GM21360 (cell line): ENCODE measurements around the gene KLC1.
"Not testable (repeated sequence)": the region's sequence is repeated elsewhere in the genome, so short reads cannot be mapped to it uniquely, and the experiment has no call there.

Source experiments
- ATAC-seq: cut with Tn5 transposase; IDR thresholded peaks from one replicate; pipeline ENCODE4 v1.9.1; 2021; ENCODE audit warnings: mild to moderate bottlenecking, moderate library complexity; ENCODE audit not compliant: unreplicated experiment

KLC1 gene

GRCh38 chr14:103625356-103626095 lies 3.5 kb upstream of the KLC1 start:
- no peak for ATAC-seq

GRCh38 chr14:103626146-103626850 lies 2.7 kb upstream of the KLC1 start:
- ATAC-seq: no peak

- ATAC-seq: no peak
Measured at GRCh38 chr14:103627073-103628025, 1.7 kb upstream of the KLC1 start.

GRCh38 chr14:103628221-103628683 lies 759 bp upstream of the KLC1 start:
- ATAC-seq: no peak

- peak; percentile 20 for ATAC-seq
Measured at GRCh38 chr14:103629503-103630121, 601 bp downstream of the KLC1 start.

- no peak for ATAC-seq
Measured at GRCh38 chr14:103630364-103631108, 1.5 kb downstream of the KLC1 start.

GRCh38 chr14:103633391-103633790 lies 4.4 kb downstream of the KLC1 start:
- no peak for ATAC-seq

GRCh38 chr14:103634156-103634555 lies 5.1 kb downstream of the KLC1 start:
- no peak for ATAC-seq

GRCh38 chr14:103638594-103638993 lies 9.6 kb downstream of the KLC1 start:
- no peak for ATAC-seq

- no peak for ATAC-seq
Measured at GRCh38 chr14:103641161-103641560, 12.2 kb downstream of the KLC1 start.

- no peak for ATAC-seq
Measured at GRCh38 chr14:103646189-103646588, 17.2 kb downstream of the KLC1 start.

- ATAC-seq: no peak
Measured at GRCh38 chr14:103649001-103649400, 20.0 kb downstream of the KLC1 start.

- ATAC-seq: no peak
Measured at GRCh38 chr14:103650213-103650612, 21.2 kb downstream of the KLC1 start.

- no peak for ATAC-seq
Measured at GRCh38 chr14:103651585-103651984, 22.6 kb downstream of the KLC1 start.

GRCh38 chr14:103652806-103653205 lies 23.8 kb downstream of the KLC1 start:
- ATAC-seq: no peak

GRCh38 chr14:103653336-103653735 lies 24.3 kb downstream of the KLC1 start:
- not testable (repeated sequence) for ATAC-seq

GRCh38 chr14:103653805-103654204 lies 24.8 kb downstream of the KLC1 start:
- ATAC-seq: no peak

- no peak for ATAC-seq
Measured at GRCh38 chr14:103654619-103655018, 25.6 kb downstream of the KLC1 start.

GRCh38 chr14:103656031-103656755 lies 27.2 kb downstream of the KLC1 start:
- no peak for ATAC-seq
